Central memory CD8-positive, alpha-beta T cell (primary cell): Measurements from ENCODE around the gene IGSF8.
"Not testable (repeated sequence)": the region's sequence is repeated elsewhere in the genome, so short reads cannot be mapped to it uniquely, and the experiment has no call there.

Experiments used
- ATAC-seq: fragments of 150-1000 bp; cut with Tn5 transposase; replicated peaks from 2 replicates; pipeline ENCODE4 v1.10.0; 2022; ENCODE audit warnings: mild to moderate bottlenecking, moderate FRiP score, moderate number of reproducible peaks; ENCODE audit not compliant: poor library complexity, severe bottlenecking; ENCODE audit errors: extremely low read depth
- DNase-seq, 2 donors: peaks; one replicate each; pipeline ENCODE4 v3.0.0; 2021; ENCODE audit warnings: low spot score in 2 of 2
- H3K27ac Mint-ChIP-seq: one replicate; pipeline ENCODE4 v1.8.0; 2022; ENCODE audit warnings: low read depth, mild to moderate bottlenecking, moderate library complexity, mixed read lengths
- H3K27me3 Mint-ChIP-seq: one replicate; pipeline ENCODE4 v1.8.0; 2022; ENCODE audit warnings: mixed read lengths
- H3K36me3 Mint-ChIP-seq: one replicate; pipeline ENCODE4 v1.8.0; 2022; ENCODE audit warnings: mild to moderate bottlenecking, moderate library complexity, mixed read lengths; ENCODE audit not compliant: insufficient read depth
- H3K4me1 Mint-ChIP-seq: one replicate; pipeline ENCODE4 v1.8.0; 2022; ENCODE audit warnings: mixed read lengths
- H3K4me3 Mint-ChIP-seq: one replicate; pipeline ENCODE4 v1.8.0; 2022; ENCODE audit warnings: mild to moderate bottlenecking, moderate library complexity, mixed read lengths
- H3K9me3 Mint-ChIP-seq: one replicate; pipeline ENCODE4 v1.8.0; 2022; ENCODE audit warnings: mixed read lengths

Gene IGSF8

DNA sequence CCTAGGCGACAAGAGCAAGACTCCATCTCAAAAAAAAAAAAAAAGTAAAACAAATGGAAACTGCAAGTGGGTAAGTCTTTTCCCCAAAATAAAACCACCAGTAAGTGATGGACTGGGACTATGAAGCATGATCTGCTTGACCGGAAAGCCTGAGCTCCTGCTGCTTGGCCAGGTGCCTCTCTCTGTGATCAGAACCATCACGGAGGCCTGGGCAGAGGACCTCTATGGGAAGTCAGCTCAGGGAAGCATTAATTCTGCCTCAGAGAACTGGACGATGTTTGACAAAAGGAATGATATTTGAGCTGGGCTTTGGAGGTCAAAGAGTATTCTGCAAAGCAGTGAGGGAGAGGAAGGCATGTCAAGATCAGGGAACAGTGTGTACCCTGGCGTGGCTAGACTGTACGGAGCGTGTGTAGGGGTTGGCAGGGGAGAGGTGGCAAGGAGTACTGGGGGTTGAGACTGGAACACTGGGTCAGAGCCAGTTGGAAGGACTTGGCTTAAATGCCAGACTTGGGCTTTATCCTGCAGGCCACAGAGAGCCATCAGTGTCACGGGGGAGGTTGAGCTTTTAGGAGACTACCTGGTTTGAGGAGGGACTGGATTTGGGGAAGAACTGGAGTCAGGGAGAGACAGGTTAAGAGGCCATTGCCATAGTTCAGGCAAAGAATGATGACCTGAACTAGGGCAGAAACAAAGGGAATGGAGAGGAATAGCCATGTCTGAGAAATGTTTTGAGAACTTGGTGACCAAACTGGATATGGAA is 33.6 kb upstream of the IGSF8 start:
- ATAC-seq (no peak), DNase-seq (no peak)
- H3K27ac Mint-ChIP-seq = no peak overlapping the region
- no peak overlapping the region for H3K4me3 Mint-ChIP-seq
- H3K36me3 Mint-ChIP-seq = no peaks in the 10 kb centered on the region
- H3K27me3 Mint-ChIP-seq = peaks cover 67% of the 10 kb centered on the region
- no peaks in the 10 kb centered on the region for H3K4me1 Mint-ChIP-seq
- no peaks in the 10 kb centered on the region for H3K9me3 Mint-ChIP-seq

- peaks cover 67% of the 10 kb centered on the region for H3K27me3 Mint-ChIP-seq
- H3K9me3 Mint-ChIP-seq = no peaks in the 10 kb centered on the region
- no peaks in the 10 kb centered on the region for H3K36me3 Mint-ChIP-seq
- no peaks in the 10 kb centered on the region for H3K4me1 Mint-ChIP-seq
- H3K4me3 Mint-ChIP-seq = no peak overlapping the region
- DNase-seq (no peak), ATAC-seq (no peak)
- H3K27ac Mint-ChIP-seq = no peak overlapping the region
These were observed 32.5 kb upstream of the IGSF8 start for GRCh38 chr1:160130939-160131338.

- ATAC-seq = no peak
- Mint-ChIP-seq H3K4me3 (no peak overlapping the region), H3K4me1 (no peaks in the 10 kb centered on the region), H3K9me3 (no peaks in the 10 kb centered on the region), H3K36me3 (no peaks in the 10 kb centered on the region), H3K27me3 (peaks cover 65% of the 10 kb centered on the region), H3K27ac (no peak overlapping the region)
- DNase-seq = no peak
These were observed 32.1 kb upstream of the IGSF8 start for GRCh38 chr1:160130486-160130885.

DNA sequence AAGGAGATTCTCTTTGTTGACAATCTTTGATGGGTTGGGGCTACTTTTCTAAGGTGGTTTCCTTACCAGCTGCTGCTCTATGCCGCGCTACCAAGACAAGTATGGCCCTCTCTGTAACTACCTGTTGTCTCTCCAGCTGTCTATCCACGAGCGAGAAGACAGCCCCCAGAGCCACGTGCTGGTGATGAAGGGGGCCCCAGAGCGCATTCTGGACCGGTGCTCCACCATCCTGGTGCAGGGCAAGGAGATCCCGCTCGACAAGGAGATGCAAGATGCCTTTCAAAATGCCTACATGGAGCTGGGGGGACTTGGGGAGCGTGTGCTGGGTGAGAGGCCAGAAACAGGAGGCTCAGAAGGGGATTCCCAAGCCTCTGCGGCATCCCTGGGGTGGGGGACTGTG is 31.5 kb upstream of the IGSF8 start:
- DNase-seq = no peak
- Mint-ChIP-seq H3K9me3 (no peaks in the 10 kb centered on the region), H3K36me3 (no peaks in the 10 kb centered on the region), H3K27me3 (peaks cover 59% of the 10 kb centered on the region), H3K4me3 (no peak overlapping the region), H3K27ac (no peak overlapping the region), H3K4me1 (no peaks in the 10 kb centered on the region)
- no peak for ATAC-seq

- Mint-ChIP-seq H3K9me3 (no peaks in the 10 kb centered on the region), H3K36me3 (peaks cover 1% of the 10 kb centered on the region), H3K4me3 (no peak overlapping the region), H3K27me3 (peaks cover 55% of the 10 kb centered on the region), H3K4me1 (no peaks in the 10 kb centered on the region), H3K27ac (no peak overlapping the region)
- ATAC-seq = no peak
- DNase-seq = no peak
These were observed 31.1 kb upstream of the IGSF8 start for GRCh38 chr1:160129558-160129957.

DNA sequence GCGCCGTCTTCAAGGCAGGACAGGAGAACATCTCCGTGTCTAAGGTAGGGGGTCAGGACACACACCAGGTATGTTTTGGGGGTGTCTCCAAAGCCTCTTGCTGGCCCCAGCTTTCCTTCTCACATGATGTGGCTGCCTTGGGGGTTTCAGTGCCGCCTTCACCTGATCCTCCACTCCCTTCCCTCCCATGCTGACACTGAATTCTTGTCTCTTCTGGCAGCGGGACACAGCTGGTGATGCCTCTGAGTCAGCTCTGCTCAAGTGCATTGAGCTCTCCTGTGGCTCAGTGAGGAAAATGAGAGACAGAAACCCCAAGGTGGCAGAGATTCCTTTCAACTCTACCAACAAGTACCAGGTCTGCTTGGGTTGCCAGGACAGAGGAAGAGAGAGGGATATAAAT is 30.6 kb upstream of the IGSF8 start:
- H3K4me3 Mint-ChIP-seq = no peak overlapping the region
- peaks cover 51% of the 10 kb centered on the region for H3K27me3 Mint-ChIP-seq
- H3K9me3 Mint-ChIP-seq = no peaks in the 10 kb centered on the region
- ATAC-seq = no peak
- H3K4me1 Mint-ChIP-seq = no peaks in the 10 kb centered on the region
- peaks cover 2% of the 10 kb centered on the region for H3K36me3 Mint-ChIP-seq
- DNase-seq = no peak
- no peak overlapping the region for H3K27ac Mint-ChIP-seq

GRCh38 chr1:160128636-160129035 is 30.2 kb upstream of the IGSF8 start:
- Mint-ChIP-seq H3K36me3 (peaks cover 2% of the 10 kb centered on the region), H3K9me3 (no peaks in the 10 kb centered on the region)
- no peak for ATAC-seq

DNA sequence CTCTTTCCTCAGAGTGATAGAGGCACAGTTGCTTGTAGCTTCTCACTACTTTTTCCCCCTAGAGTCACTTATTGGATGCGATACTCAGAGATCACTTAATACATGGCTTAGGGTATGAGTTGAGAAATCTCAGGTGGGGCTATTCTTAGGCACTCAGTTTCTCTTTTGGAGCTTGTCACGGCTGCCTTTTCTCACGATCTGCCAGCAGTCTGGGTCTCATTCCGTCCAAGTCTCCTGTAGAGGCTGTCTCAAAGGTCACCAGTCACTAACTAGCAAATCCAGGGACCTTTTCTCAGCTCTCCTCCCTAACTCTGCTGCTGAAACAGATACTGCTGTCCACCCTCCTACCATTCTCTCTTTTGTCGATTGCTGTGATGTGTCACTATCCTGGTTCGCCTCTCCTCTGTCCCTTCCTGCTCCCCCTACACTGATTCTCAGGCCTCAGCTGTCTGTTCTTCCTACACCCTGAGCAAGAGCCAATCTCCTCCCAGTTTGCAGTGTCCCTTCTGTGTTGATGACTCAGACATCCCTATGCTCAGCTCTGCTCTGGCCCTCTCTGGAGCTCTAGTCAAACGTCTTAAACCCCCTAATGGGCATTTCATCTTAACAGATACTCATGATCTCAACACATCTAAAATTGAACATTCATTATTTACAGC is 29.6 kb upstream of the IGSF8 start:
- H3K4me3 Mint-ChIP-seq = no peak overlapping the region
- no peak for ATAC-seq
- peaks cover 45% of the 10 kb centered on the region for H3K27me3 Mint-ChIP-seq
- DNase-seq = no peak
- H3K36me3 Mint-ChIP-seq = peaks cover 2% of the 10 kb centered on the region
- no peaks in the 10 kb centered on the region for H3K4me1 Mint-ChIP-seq
- H3K27ac Mint-ChIP-seq = no peak overlapping the region
- H3K9me3 Mint-ChIP-seq = no peaks in the 10 kb centered on the region

More at GRCh38 chr1:160128636-160129035, 30.2 kb upstream of the IGSF8 start:
- H3K4me1 Mint-ChIP-seq = no peaks in the 10 kb centered on the region
- H3K4me3 Mint-ChIP-seq = no peak overlapping the region
- no peak for DNase-seq
- H3K27ac Mint-ChIP-seq = no peak overlapping the region
- H3K27me3 Mint-ChIP-seq = peaks cover 51% of the 10 kb centered on the region

DNA sequence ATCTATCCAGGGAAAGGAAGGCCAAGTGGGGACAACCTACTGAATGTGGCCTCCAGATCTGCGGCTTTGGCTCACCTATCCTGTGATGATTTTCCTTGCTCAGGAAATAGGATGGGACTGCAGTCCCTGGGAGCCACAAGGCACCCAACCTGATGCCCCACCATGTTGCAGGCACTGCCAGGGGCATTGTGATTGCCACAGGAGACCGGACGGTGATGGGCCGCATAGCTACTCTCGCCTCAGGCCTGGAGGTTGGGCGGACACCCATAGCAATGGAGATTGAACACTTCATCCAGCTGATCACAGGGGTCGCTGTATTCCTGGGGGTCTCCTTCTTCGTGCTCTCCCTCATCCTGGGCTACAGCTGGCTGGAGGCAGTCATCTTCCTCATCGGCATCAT is 29.0 kb upstream of the IGSF8 start:
- DNase-seq (no peak), ATAC-seq (no peak)
- Mint-ChIP-seq H3K36me3 (peaks cover 2% of the 10 kb centered on the region), H3K27me3 (peaks cover 39% of the 10 kb centered on the region), H3K9me3 (no peaks in the 10 kb centered on the region), H3K4me3 (no peak overlapping the region), H3K4me1 (no peaks in the 10 kb centered on the region), H3K27ac (no peak overlapping the region)

DNA sequence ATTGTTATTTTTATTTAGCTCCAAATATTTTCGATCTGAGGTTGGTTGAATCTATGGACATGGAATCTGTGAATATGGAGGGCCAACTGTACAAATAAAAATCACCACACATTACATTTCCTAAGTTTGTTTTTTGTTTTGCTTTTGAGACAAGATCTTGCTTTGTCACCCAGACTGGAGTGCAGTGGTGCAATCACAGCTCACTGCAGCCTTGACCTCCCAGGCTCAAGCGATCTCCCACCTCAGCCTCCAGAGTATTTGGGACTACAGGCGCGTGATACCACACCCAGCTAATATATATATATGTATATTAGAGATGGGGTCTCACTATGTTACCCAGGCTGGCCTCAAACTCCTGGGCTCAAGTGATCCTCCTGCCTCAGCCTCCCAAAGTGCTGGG is 27.9 kb upstream of the IGSF8 start:
- H3K36me3 Mint-ChIP-seq, DNase-seq, H3K4me3 Mint-ChIP-seq, H3K27ac Mint-ChIP-seq, H3K4me1 Mint-ChIP-seq, ATAC-seq, H3K9me3 Mint-ChIP-seq: not testable (repeated sequence)
- peaks cover 30% of the 10 kb centered on the region for H3K27me3 Mint-ChIP-seq

GRCh38 chr1:160125746-160126145 is 27.3 kb upstream of the IGSF8 start:
- ATAC-seq (no peak), DNase-seq (no peak)
- H3K4me1 Mint-ChIP-seq = no peaks in the 10 kb centered on the region
- H3K36me3 Mint-ChIP-seq = peaks cover 2% of the 10 kb centered on the region
- H3K9me3 Mint-ChIP-seq = no peaks in the 10 kb centered on the region
- no peak overlapping the region for H3K4me3 Mint-ChIP-seq
- no peak overlapping the region for H3K27ac Mint-ChIP-seq
- H3K27me3 Mint-ChIP-seq = peaks cover 26% of the 10 kb centered on the region

DNA sequence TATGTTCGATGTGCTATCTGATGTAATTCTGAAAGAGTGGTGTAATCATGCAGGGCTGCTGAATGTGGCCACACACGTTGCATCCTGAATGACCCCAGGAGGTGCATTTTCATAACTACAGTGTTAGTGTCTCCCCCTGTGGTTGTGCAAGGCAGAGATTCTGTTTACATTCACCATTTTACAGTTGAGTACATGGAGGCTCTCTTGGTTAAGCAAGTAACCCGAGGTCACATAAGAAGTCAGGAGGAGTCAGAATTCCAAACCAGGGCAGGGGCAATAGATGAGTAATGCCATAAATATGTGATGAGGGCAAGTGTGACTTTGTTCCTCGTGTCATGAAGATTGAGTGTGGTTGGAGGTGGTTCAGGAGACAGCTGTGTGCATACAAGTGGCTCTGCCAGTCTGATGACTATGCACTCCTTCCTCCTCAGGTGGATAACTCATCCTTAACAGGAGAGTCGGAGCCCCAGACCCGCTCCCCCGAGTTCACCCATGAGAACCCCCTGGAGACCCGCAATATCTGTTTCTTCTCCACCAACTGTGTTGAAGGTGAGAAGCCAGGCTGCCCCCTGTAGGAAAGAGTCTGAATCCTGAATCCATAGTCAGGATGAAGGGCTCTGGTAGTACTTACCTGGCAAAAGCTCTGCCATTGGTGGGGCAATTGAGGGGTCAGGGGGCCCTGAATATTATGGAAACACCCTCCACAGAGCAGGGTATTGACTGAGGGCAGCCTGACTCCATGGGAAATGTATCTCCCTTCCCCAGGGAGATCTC is 26.5 kb upstream of the IGSF8 start:
- H3K4me1 Mint-ChIP-seq = no peaks in the 10 kb centered on the region
- no peak for DNase-seq

DNA sequence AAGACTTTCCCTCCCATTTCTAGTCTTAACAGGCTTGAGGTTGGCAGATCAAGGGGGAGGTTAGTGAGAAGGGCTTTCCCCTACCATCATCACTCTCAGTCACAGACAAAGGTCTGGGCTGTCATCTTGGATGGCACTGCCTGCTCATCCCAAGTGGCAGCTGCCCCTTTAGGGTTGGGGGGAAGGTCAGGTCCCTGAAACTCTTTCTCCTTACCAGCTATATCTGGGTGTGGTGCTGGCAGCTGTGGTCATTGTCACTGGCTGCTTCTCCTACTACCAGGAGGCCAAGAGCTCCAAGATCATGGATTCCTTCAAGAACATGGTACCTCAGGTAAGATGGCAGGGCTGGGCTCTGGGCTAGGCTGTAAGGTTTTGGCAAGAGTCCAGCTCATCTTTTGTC is 25.3 kb upstream of the IGSF8 start:
- no peaks in the 10 kb centered on the region for H3K9me3 Mint-ChIP-seq
- no peak overlapping the region for H3K27ac Mint-ChIP-seq
- ATAC-seq (no peak), DNase-seq (no peak)
- no peaks in the 10 kb centered on the region for H3K4me1 Mint-ChIP-seq
- H3K27me3 Mint-ChIP-seq = peaks cover 10% of the 10 kb centered on the region
- no peak overlapping the region for H3K4me3 Mint-ChIP-seq
- H3K36me3 Mint-ChIP-seq = peaks cover 2% of the 10 kb centered on the region

More for the DNA sequence above, 26.5 kb upstream of the IGSF8 start:
- H3K27me3 Mint-ChIP-seq = peaks cover 19% of the 10 kb centered on the region
- H3K4me3 Mint-ChIP-seq = no peak overlapping the region
- peaks cover 2% of the 10 kb centered on the region for H3K36me3 Mint-ChIP-seq
- no peaks in the 10 kb centered on the region for H3K9me3 Mint-ChIP-seq
- no peak overlapping the region for H3K27ac Mint-ChIP-seq
- ATAC-seq = no peak
